Mucosa of rectum (tissue), 2 donors: ENCODE results near the gene TCF7L1.

Experiments
- H3K27ac ChIP-seq, 2 donors: one replicate each; pipeline ENCODE4 v1.7.0; 2013; ENCODE audit warnings: inconsistent platforms in 2 of 2, low read depth in 2 of 2, low read length in 2 of 2
- H3K27me3 ChIP-seq, 2 donors: one replicate each; pipeline ENCODE4 v1.7.0; 2013; ENCODE audit warnings: low read length in 2 of 2; ENCODE audit not compliant: control insufficient read depth in 2 of 2, insufficient read depth in 2 of 2
- H3K36me3 ChIP-seq, 2 donors: one replicate each; pipeline ENCODE4 v1.7.0; 2013; ENCODE audit warnings: low read length in 2 of 2; ENCODE audit not compliant: control insufficient read depth in 2 of 2, insufficient read depth in 2 of 2
- H3K4me1 ChIP-seq, 2 donors: one replicate each; pipeline ENCODE4 v1.7.0; 2013; ENCODE audit warnings: low read length in 2 of 2, mild to moderate bottlenecking in 1 of 2; ENCODE audit not compliant: control insufficient read depth in 2 of 2, insufficient read depth in 2 of 2
- H3K4me3 ChIP-seq, 2 donors: one replicate each; pipeline ENCODE4 v1.7.0; 2013; ENCODE audit warnings: low read length in 2 of 2
- H3K9ac ChIP-seq, 2 donors: one replicate each; pipeline ENCODE4 v1.7.0; 2013; ENCODE audit warnings: low read length in 2 of 2, low read depth in 1 of 2, mild to moderate bottlenecking in 1 of 2
- H3K9me3 ChIP-seq, 2 donors: one replicate each; pipeline ENCODE4 v1.7.0; 2013; ENCODE audit warnings: low read length in 2 of 2; ENCODE audit not compliant: control insufficient read depth in 2 of 2
- donor health status: healthy.
- donor health status: Normal muscosa, but diverticular disease.

The TCF7L1 gene

GRCh38 chr2:85245891-85246290 lies 112.7 kb downstream of the TCF7L1 start:
- no peaks in the 10 kb centered on the region for H3K9me3 ChIP-seq
- H3K27me3 ChIP-seq = no peaks in the 10 kb centered on the region
- no peaks in the 10 kb centered on the region for H3K36me3 ChIP-seq
- H3K4me3 ChIP-seq = no peak overlapping the region
- no peak overlapping the region for H3K27ac ChIP-seq
- no peak overlapping the region for H3K9ac ChIP-seq
- H3K4me1 ChIP-seq = peaks cover 14 to 19% of the 10 kb centered on the region in 2 donors

- H3K4me1 ChIP-seq = peaks cover 14 to 19% of the 10 kb centered on the region in 2 donors
- H3K9ac ChIP-seq = no peak overlapping the region
Observed at GRCh38 chr2:85246348-85246747, 113.2 kb downstream of the TCF7L1 start.

GRCh38 chr2:85247610-85248009 lies 114.4 kb downstream of the TCF7L1 start:
- Histone ChIP-seq H3K36me3 (no peaks in the 10 kb centered on the region), H3K27ac (no peak overlapping the region), H3K9ac (no peak overlapping the region), H3K9me3 (no peaks in the 10 kb centered on the region), H3K27me3 (no peaks in the 10 kb centered on the region), H3K4me3 (no peak overlapping the region), H3K4me1 (peaks cover 14 to 19% of the 10 kb centered on the region in 2 donors)

More at GRCh38 chr2:85246348-85246747, 113.2 kb downstream of the TCF7L1 start:
- no peaks in the 10 kb centered on the region for H3K36me3 ChIP-seq
- no peaks in the 10 kb centered on the region for H3K27me3 ChIP-seq
- H3K4me3 ChIP-seq = no peak overlapping the region
- no peak overlapping the region for H3K27ac ChIP-seq
- no peaks in the 10 kb centered on the region for H3K9me3 ChIP-seq

GRCh38 chr2:85248773-85249509 lies 115.7 kb downstream of the TCF7L1 start:
- Histone ChIP-seq H3K4me3 (peak overlapping the region; percentile 10 to 32), H3K36me3 (no peaks in the 10 kb centered on the region), H3K27me3 (no peaks in the 10 kb centered on the region), H3K9ac (peak overlapping the region in 1 of 2 donors; percentile 47), H3K4me1 (peaks cover 14 to 19% of the 10 kb centered on the region in 2 donors), H3K27ac (peak overlapping the region; percentile 80 to 85), H3K9me3 (no peaks in the 10 kb centered on the region)

GRCh38 chr2:85250045-85250444 lies 116.9 kb downstream of the TCF7L1 start:
- Histone ChIP-seq H3K27me3 (no peaks in the 10 kb centered on the region), H3K9ac (no peak overlapping the region), H3K9me3 (no peaks in the 10 kb centered on the region), H3K36me3 (no peaks in the 10 kb centered on the region), H3K4me1 (peaks cover 16 to 19% of the 10 kb centered on the region in 2 donors), H3K4me3 (no peak overlapping the region), H3K27ac (peak overlapping the region in 1 of 2 donors; percentile 80)

GRCh38 chr2:85251070-85251616 lies 118.0 kb downstream of the TCF7L1 start:
- Histone ChIP-seq H3K9ac (no peak overlapping the region), H3K27me3 (no peaks in the 10 kb centered on the region), H3K36me3 (no peaks in the 10 kb centered on the region), H3K4me1 (peaks cover 22 to 24% of the 10 kb centered on the region in 2 donors), H3K9me3 (no peaks in the 10 kb centered on the region), H3K27ac (no peak overlapping the region), H3K4me3 (no peak overlapping the region)

- H3K27ac ChIP-seq = no peak overlapping the region
- no peaks in the 10 kb centered on the region for H3K27me3 ChIP-seq
- no peak overlapping the region for H3K9ac ChIP-seq
- no peak overlapping the region for H3K4me3 ChIP-seq
- H3K36me3 ChIP-seq = no peaks in the 10 kb centered on the region
- H3K9me3 ChIP-seq = no peaks in the 10 kb centered on the region
- H3K4me1 ChIP-seq = peaks cover 18 to 22% of the 10 kb centered on the region in 2 donors
Observed at GRCh38 chr2:85253890-85254289, 120.7 kb downstream of the TCF7L1 start.

- Histone ChIP-seq H3K36me3 (no peaks in the 10 kb centered on the region), H3K27ac (no peak overlapping the region), H3K27me3 (no peaks in the 10 kb centered on the region), H3K4me1 (peaks cover 9 to 17% of the 10 kb centered on the region in 2 donors), H3K9me3 (no peaks in the 10 kb centered on the region), H3K9ac (no peak overlapping the region), H3K4me3 (no peak overlapping the region)
Observed at GRCh38 chr2:85254540-85255300, 121.5 kb downstream of the TCF7L1 start.

- no peaks in the 10 kb centered on the region for H3K9me3 ChIP-seq
- H3K4me3 ChIP-seq = no peak overlapping the region
- no peak overlapping the region for H3K9ac ChIP-seq
- H3K27me3 ChIP-seq = no peaks in the 10 kb centered on the region
- H3K36me3 ChIP-seq = no peaks in the 10 kb centered on the region
- H3K27ac ChIP-seq = no peak overlapping the region
- H3K4me1 ChIP-seq = peaks cover 5 to 17% of the 10 kb centered on the region in 2 donors
Observed at GRCh38 chr2:85255456-85255812, 122.2 kb downstream of the TCF7L1 start.
